Activated naive CD8-positive, alpha-beta T cell treated with anti-CD3 and anti-CD28 coated beads, Interleukin-2, amount 10 ng/mL, durations not matched to agents 7 days and 5 days (primary cell): ENCODE results near the gene HLA-DMB. TPM values are rescaled to one million over a fixed set of nuclear protein-coding genes. Genes with fewer than 3 reads are reported as not detected.
"Not testable (repeated sequence)": the region's sequence is repeated elsewhere in the genome, so short reads cannot be mapped to it uniquely, and the experiment has no call there.

ENCODE experiments used
- ATAC-seq: fragments of 150-1000 bp; cut with Tn5 transposase; one replicate; pipeline ENCODE4 v1.10.0; 2021; ENCODE audit warnings: low read depth, moderate library complexity
- POLR2A ChIA-PET: fragments of 350-600 bp; sonication (Branson Sonifier 250); formaldehyde crosslinking; loops from one replicate; lab custom pipeline; 2021; ENCODE audit warnings: antibody characterized with exemption; lab: Charles Lee
- DNase-seq: peaks from one replicate; pipeline ENCODE4 v3.0.0; 2021
- H3K27ac Mint-ChIP-seq: one replicate; pipeline ENCODE4 v1.8.0; 2022; ENCODE audit warnings: mild to moderate bottlenecking, mixed read lengths
- H3K27me3 Mint-ChIP-seq: one replicate; pipeline ENCODE4 v1.8.0; 2022; ENCODE audit warnings: mild to moderate bottlenecking, moderate library complexity, mixed read lengths
- H3K36me3 Mint-ChIP-seq: one replicate; pipeline ENCODE4 v1.8.0; 2021; ENCODE audit warnings: mild to moderate bottlenecking, mixed read lengths
- H3K4me1 Mint-ChIP-seq: one replicate; pipeline ENCODE4 v1.8.0; 2021; ENCODE audit warnings: mixed read lengths
- H3K4me3 Mint-ChIP-seq: one replicate; pipeline ENCODE4 v1.8.0; 2022; ENCODE audit warnings: mild to moderate bottlenecking, moderate library complexity, mixed read lengths
- H3K9me3 Mint-ChIP-seq: one replicate; pipeline ENCODE4 v1.8.0; 2021; ENCODE audit warnings: mixed read lengths
- total RNA-seq, 2 experiments: library from RNA; stranded (reverse); gene quantifications; one replicate each; pipeline ENCODE4 v1.2.3, GENCODE V29; 2021

Gene HLA-DMB
- total RNA-seq, 2 experiments from 2014 or later: 14.0 to 14.7 TPM

- peak overlapping the region; percentile 94 for H3K4me3 Mint-ChIP-seq
- not testable (repeated sequence) for ATAC-seq, DNase-seq, H3K9me3 Mint-ChIP-seq, H3K27me3 Mint-ChIP-seq
- peak overlapping the region; percentile 99 for H3K27ac Mint-ChIP-seq
- peaks cover 12% of the 10 kb centered on the region for H3K36me3 Mint-ChIP-seq
- POLR2A ChIA-PET: interaction anchor here (1.6 to 8.6 kb wide), 4 partner anchors 11 to 98 kb away, joined by 9 to 247 read pairs (median 12); partner anchors contain the start of genes BRD2, PSMB8, PSMB9 and TAP1
- H3K4me1 Mint-ChIP-seq: peaks cover 71% of the 10 kb centered on the region
These were observed 1.8 kb upstream of the HLA-DMB start for GRCh38 chr6:32942555-32943123.

- Mint-ChIP-seq H3K4me1 (peaks cover 68% of the 10 kb centered on the region), H3K4me3 (peak overlapping the region; percentile 90), H3K27ac (peak overlapping the region; percentile 95), H3K36me3 (peaks cover 16% of the 10 kb centered on the region), H3K9me3 (no peaks in the 10 kb centered on the region), H3K27me3 (no peaks in the 10 kb centered on the region)
- ATAC-seq (peak; percentile 71), DNase-seq (peak; percentile 53)
- POLR2A ChIA-PET: interaction anchor here (0.5 to 8.6 kb wide), 10 partner anchors 8 to 341 kb away, joined by 3 to 247 read pairs (median 6); partner anchors contain the start of genes BRD2, PSMB8, PSMB9 and TAP1
These were observed 463 bp upstream of the HLA-DMB start for GRCh38 chr6:32941214-32941768.

GRCh38 chr6:32938494-32938893 lies 2.3 kb downstream of the HLA-DMB start:
- Mint-ChIP-seq H3K27ac (no peak overlapping the region), H3K4me3 (no peak overlapping the region), H3K27me3 (no peaks in the 10 kb centered on the region), H3K36me3 (peaks cover 9% of the 10 kb centered on the region), H3K4me1 (peaks cover 54% of the 10 kb centered on the region), H3K9me3 (no peaks in the 10 kb centered on the region)
- DNase-seq (no peak), ATAC-seq (no peak)
- POLR2A ChIA-PET: interaction anchor here (8.6 kb wide), 1 partner anchor 33 kb away, joined by 247 read pairs; the partner anchor contains the start of gene BRD2

- Mint-ChIP-seq H3K9me3 (no peaks in the 10 kb centered on the region), H3K36me3 (peaks cover 9% of the 10 kb centered on the region), H3K4me3 (no peak overlapping the region), H3K4me1 (peaks cover 44% of the 10 kb centered on the region), H3K27me3 (no peaks in the 10 kb centered on the region), H3K27ac (no peak overlapping the region)
- DNase-seq (no peak), ATAC-seq (no peak)
- POLR2A ChIA-PET: interaction anchor here (8.6 kb wide), 1 partner anchor 34 kb away, joined by 247 read pairs; the partner anchor contains the start of gene BRD2
These were observed 3.6 kb downstream of the HLA-DMB start for GRCh38 chr6:32937230-32937633.

- no peak overlapping the region for H3K4me3 Mint-ChIP-seq
- H3K27me3 Mint-ChIP-seq: no peaks in the 10 kb centered on the region
- ATAC-seq: no peak
- peaks cover 39% of the 10 kb centered on the region for H3K4me1 Mint-ChIP-seq
- no peak overlapping the region for H3K27ac Mint-ChIP-seq
- no peaks in the 10 kb centered on the region for H3K9me3 Mint-ChIP-seq
- POLR2A ChIA-PET: interaction anchor here (1.0 to 4.8 kb wide), 2 partner anchors 8 to 36 kb away, joined by 3 to 45 read pairs; no protein-coding TSS in a partner anchor
- H3K36me3 Mint-ChIP-seq: peaks cover 9% of the 10 kb centered on the region
- DNase-seq: no peak
These were observed 4.3 kb downstream of the HLA-DMB start for GRCh38 chr6:32936239-32937152.

- Mint-ChIP-seq H3K27me3 (no peaks in the 10 kb centered on the region), H3K36me3 (peaks cover 9% of the 10 kb centered on the region), H3K4me1 (peaks cover 31% of the 10 kb centered on the region), H3K9me3 (no peaks in the 10 kb centered on the region), H3K4me3 (no peak overlapping the region), H3K27ac (no peak overlapping the region)
- POLR2A ChIA-PET: interaction anchor here (1.0 to 4.8 kb wide), 2 partner anchors 9 to 37 kb away, joined by 3 to 45 read pairs; no protein-coding TSS in a partner anchor
- DNase-seq: no peak
- no peak for ATAC-seq
These were observed 5.1 kb downstream of the HLA-DMB start for GRCh38 chr6:32935551-32936238.

- Mint-ChIP-seq H3K4me3 (peak overlapping the region; percentile 26), H3K27me3 (peaks cover under 1% of the 10 kb centered on the region), H3K4me1 (peaks cover 24% of the 10 kb centered on the region), H3K36me3 (peaks cover 9% of the 10 kb centered on the region), H3K27ac (peak overlapping the region; percentile 44), H3K9me3 (no peaks in the 10 kb centered on the region)
- ATAC-seq (peak; percentile 54), DNase-seq (peak; percentile 72)
- POLR2A ChIA-PET: interaction anchor here (0.6 to 4.8 kb wide), 14 partner anchors 8 to 80 kb away, joined by 3 to 45 read pairs (median 6); partner anchors contain the start of genes HLA-DMA and TAP1
These were observed 7.2 kb downstream of the HLA-DMB start for GRCh38 chr6:32933661-32934085.

GRCh38 chr6:32932132-32932868 lies 8.5 kb downstream of the HLA-DMB start:
- POLR2A ChIA-PET: interaction anchor here (1.0 to 4.8 kb wide), 4 partner anchors 12 to 52 kb away, joined by 3 to 45 read pairs (median 6); no protein-coding TSS in a partner anchor
- H3K9me3 Mint-ChIP-seq: no peaks in the 10 kb centered on the region
- ATAC-seq: no peak

GRCh38 chr6:32931211-32931610 lies 9.6 kb downstream of the HLA-DMB start:
- no peak for DNase-seq
- H3K27me3 Mint-ChIP-seq: peaks cover 7% of the 10 kb centered on the region
- peaks cover 2% of the 10 kb centered on the region for H3K36me3 Mint-ChIP-seq
- ATAC-seq: no peak
- H3K4me1 Mint-ChIP-seq: peaks cover 13% of the 10 kb centered on the region
- H3K27ac Mint-ChIP-seq: no peak overlapping the region
- POLR2A ChIA-PET: interaction anchor here (1.0 kb wide), 1 partner anchor 13 kb away, joined by 3 read pairs; no protein-coding TSS in a partner anchor
- H3K9me3 Mint-ChIP-seq: no peaks in the 10 kb centered on the region
- H3K4me3 Mint-ChIP-seq: no peak overlapping the region

More at GRCh38 chr6:32932132-32932868, 8.5 kb downstream of the HLA-DMB start:
- Mint-ChIP-seq H3K27me3 (peaks cover 7% of the 10 kb centered on the region), H3K4me1 (peaks cover 15% of the 10 kb centered on the region), H3K36me3 (peaks cover 3% of the 10 kb centered on the region), H3K4me3 (no peak overlapping the region), H3K27ac (no peak overlapping the region)
- no peak for DNase-seq

GRCh38 chr6:32922083-32922482 lies 18.7 kb downstream of the HLA-DMB start:
- POLR2A ChIA-PET: interaction anchor here (1.7 kb wide), 1 partner anchor 50 kb away, joined by 4 read pairs; no protein-coding TSS in a partner anchor

GRCh38 chr6:32920715-32921114 lies 20.1 kb downstream of the HLA-DMB start:
- Mint-ChIP-seq H3K27me3 (peaks cover 31% of the 10 kb centered on the region), H3K4me1 (no peaks in the 10 kb centered on the region), H3K36me3 (no peaks in the 10 kb centered on the region), H3K27ac (no peak overlapping the region), H3K4me3 (no peak overlapping the region), H3K9me3 (no peaks in the 10 kb centered on the region)
- no peak for ATAC-seq
- DNase-seq: no peak
- POLR2A ChIA-PET: interaction anchor here (1.7 kb wide), 1 partner anchor 51 kb away, joined by 4 read pairs; no protein-coding TSS in a partner anchor

More at GRCh38 chr6:32922083-32922482, 18.7 kb downstream of the HLA-DMB start:
- no peaks in the 10 kb centered on the region for H3K36me3 Mint-ChIP-seq
- no peak for DNase-seq
- H3K9me3 Mint-ChIP-seq: no peaks in the 10 kb centered on the region
- H3K4me3 Mint-ChIP-seq: no peak overlapping the region
- H3K27ac Mint-ChIP-seq: no peak overlapping the region
- no peak for ATAC-seq
- no peaks in the 10 kb centered on the region for H3K4me1 Mint-ChIP-seq
- peaks cover 24% of the 10 kb centered on the region for H3K27me3 Mint-ChIP-seq

GRCh38 chr6:32912951-32913350 lies 27.9 kb downstream of the HLA-DMB start:
- H3K36me3 Mint-ChIP-seq: no peaks in the 10 kb centered on the region
- ATAC-seq: no peak
- H3K4me3 Mint-ChIP-seq: no peak overlapping the region
- H3K4me1 Mint-ChIP-seq: no peaks in the 10 kb centered on the region
- H3K9me3 Mint-ChIP-seq: no peaks in the 10 kb centered on the region
- H3K27me3 Mint-ChIP-seq: peaks cover 38% of the 10 kb centered on the region
- DNase-seq: no peak
- H3K27ac Mint-ChIP-seq: no peak overlapping the region
- POLR2A ChIA-PET: no interaction called here
